Measurements from ENCODE around the gene SHROOM3.
"Not testable (repeated sequence)": the region's sequence is repeated elsewhere in the genome, so short reads cannot be mapped to it uniquely, and the experiment has no call there.

Gene SHROOM3

GRCh38 chr4:76407440-76408119 lies 27.4 kb upstream of the SHROOM3 start:
- ChIA-PET POLR2A (no interaction called here), CTCF (no interaction called here)
- no peaks in the 10 kb centered on the region for H3K9me3 ChIP-seq (ENCODE audit: control extremely low read depth in 1 of 5, control insufficient read depth in 4 of 5, insufficient read depth in 2 of 5, low read depth in 1 of 5, low read length in 4 of 5)
- no peaks in the 10 kb centered on the region for H3K27me3 ChIP-seq (replicated peaks in 2 of 5; ENCODE audit: control insufficient read depth in 4 of 5, insufficient read depth in 5 of 5, low read length in 4 of 5)
- peak; percentile 43 to 85 (median 70) for DNase-seq
- WGBS (ENCODE audit: insufficient coverage), result no CpG with 5 or more reads among the region's 5 CpGs
- H3K4me1 ChIP-seq (ENCODE audit: control extremely low read depth in 1 of 4, control insufficient read depth in 4 of 4, insufficient read depth in 4 of 4, low read length in 3 of 4), result peaks cover 0 to 6% (median 2%) of the 10 kb centered on the region in 4 experiments
- no peaks in the 10 kb centered on the region for H3K36me3 ChIP-seq (ENCODE audit: control insufficient read depth in 4 of 4, insufficient read depth in 4 of 4, low read length in 3 of 4)
- H3K27ac ChIP-seq (ENCODE audit: insufficient read depth in 1 of 2, low read depth in 1 of 2, low read length in 2 of 2, poor library complexity in 1 of 2, severe bottlenecking in 2 of 2), result no peak overlapping the region
- H3K4me3 ChIP-seq (ENCODE audit: control insufficient read depth in 1 of 7, extremely low read depth in 1 of 7, insufficient read depth in 4 of 7, low read depth in 2 of 7, low read length in 6 of 7), result no peak overlapping the region

- ChIA-PET POLR2A (no interaction called here), CTCF (interaction anchor here (1.4 kb wide), 1 partner anchor 19 kb away, joined by 7 read pairs; no protein-coding TSS in a partner anchor)
- WGBS (ENCODE audit: insufficient coverage), result 100% methylated on average over 2 of the region's 3 CpGs
- Histone ChIP-seq H3K4me3 (ENCODE audit: control insufficient read depth in 1 of 7, extremely low read depth in 1 of 7, insufficient read depth in 4 of 7, low read depth in 2 of 7, low read length in 6 of 7) (no peak overlapping the region), H3K27ac (ENCODE audit: insufficient read depth in 1 of 2, low read depth in 1 of 2, low read length in 2 of 2, poor library complexity in 1 of 2, severe bottlenecking in 2 of 2) (no peak overlapping the region), H3K9me3 (ENCODE audit: control extremely low read depth in 1 of 5, control insufficient read depth in 4 of 5, insufficient read depth in 2 of 5, low read depth in 1 of 5, low read length in 4 of 5) (no peaks in the 10 kb centered on the region), H3K36me3 (ENCODE audit: control insufficient read depth in 4 of 4, insufficient read depth in 4 of 4, low read length in 3 of 4) (no peaks in the 10 kb centered on the region), H3K4me1 (ENCODE audit: control extremely low read depth in 1 of 4, control insufficient read depth in 4 of 4, insufficient read depth in 4 of 4, low read length in 3 of 4) (peaks cover 0 to 6% (median 2%) of the 10 kb centered on the region in 4 experiments), H3K27me3 (replicated peaks in 2 of 5; ENCODE audit: control insufficient read depth in 4 of 5, insufficient read depth in 5 of 5, low read length in 4 of 5) (no peaks in the 10 kb centered on the region)
- no peak for DNase-seq
Measured at GRCh38 chr4:76410636-76411035, 24.4 kb upstream of the SHROOM3 start.

GRCh38 chr4:76420188-76420761 lies 14.8 kb upstream of the SHROOM3 start:
- CTCF ChIA-PET, result interaction anchor here (1.2 kb wide), 2 partner anchors 12 to 44 kb away, joined by 3 to 5 read pairs; no protein-coding TSS in a partner anchor
- H3K27me3 ChIP-seq (replicated peaks in 2 of 5; ENCODE audit: control insufficient read depth in 4 of 5, insufficient read depth in 5 of 5, low read length in 4 of 5), result peaks cover 0 to 28% (median 11%) of the 10 kb centered on the region in 5 experiments
- DNase-seq, result peak in 1 of 3 donors; percentile 9
- POLR2A ChIA-PET, result interaction anchor here (0.7 kb wide), 1 partner anchor 79 kb away, joined by 3 read pairs; no protein-coding TSS in a partner anchor
- H3K4me1 ChIP-seq (ENCODE audit: control extremely low read depth in 1 of 4, control insufficient read depth in 4 of 4, insufficient read depth in 4 of 4, low read length in 3 of 4), result peaks cover 0 to 11% (median 8%) of the 10 kb centered on the region in 4 experiments
- no peaks in the 10 kb centered on the region for H3K9me3 ChIP-seq (ENCODE audit: control extremely low read depth in 1 of 5, control insufficient read depth in 4 of 5, insufficient read depth in 2 of 5, low read depth in 1 of 5, low read length in 4 of 5)
- H3K36me3 ChIP-seq (ENCODE audit: control insufficient read depth in 4 of 4, insufficient read depth in 4 of 4, low read length in 3 of 4), result no peaks in the 10 kb centered on the region
- 80% methylated on average over 13 of the region's 18 CpGs for WGBS (ENCODE audit: insufficient coverage)
- H3K27ac ChIP-seq (ENCODE audit: insufficient read depth in 1 of 2, low read depth in 1 of 2, low read length in 2 of 2, poor library complexity in 1 of 2, severe bottlenecking in 2 of 2), result no peak overlapping the region
- peak overlapping the region in 3 of 7 experiments; percentile 57 to 69 (median 58) for H3K4me3 ChIP-seq (ENCODE audit: control insufficient read depth in 1 of 7, extremely low read depth in 1 of 7, insufficient read depth in 4 of 7, low read depth in 2 of 7, low read length in 6 of 7)

- ChIA-PET POLR2A (interaction anchor here (0.7 kb wide), 1 partner anchor 78 kb away, joined by 3 read pairs; no protein-coding TSS in a partner anchor), CTCF (interaction anchor here (1.0 to 1.3 kb wide), 3 partner anchors 9 to 44 kb away, joined by 3 to 5 read pairs (median 5); no protein-coding TSS in a partner anchor)
- Histone ChIP-seq H3K27ac (ENCODE audit: insufficient read depth in 1 of 2, low read depth in 1 of 2, low read length in 2 of 2, poor library complexity in 1 of 2, severe bottlenecking in 2 of 2) (no peak within 1 kb of the TSS), H3K36me3 (ENCODE audit: control insufficient read depth in 4 of 4, insufficient read depth in 4 of 4, low read length in 3 of 4) (no peaks in the 10 kb centered on the region), H3K27me3 (replicated peaks in 2 of 5; ENCODE audit: control insufficient read depth in 4 of 5, insufficient read depth in 5 of 5, low read length in 4 of 5) (peaks cover 0 to 28% (median 11%) of the 10 kb centered on the region in 5 experiments), H3K4me3 (ENCODE audit: control insufficient read depth in 1 of 7, extremely low read depth in 1 of 7, insufficient read depth in 4 of 7, low read depth in 2 of 7, low read length in 6 of 7) (peak within 1 kb of the TSS; percentile 16 to 69 (median 57)), H3K9me3 (ENCODE audit: control extremely low read depth in 1 of 5, control insufficient read depth in 4 of 5, insufficient read depth in 2 of 5, low read depth in 1 of 5, low read length in 4 of 5) (no peaks in the 10 kb centered on the region), H3K4me1 (ENCODE audit: control extremely low read depth in 1 of 4, control insufficient read depth in 4 of 4, insufficient read depth in 4 of 4, low read length in 3 of 4) (peaks cover 0 to 11% (median 8%) of the 10 kb centered on the region in 4 experiments)
- DNase-seq, result peak in 2 of 3 donors; percentile 49 to 62
- 5% methylated on average over 58 of the region's 79 CpGs for WGBS (ENCODE audit: insufficient coverage)
Measured at GRCh38 chr4:76420762-76421581, 14.1 kb upstream of the SHROOM3 start, which contains the start of gene CCDC158. TSS of gene CCDC158 (minus strand) at chr4:76421141. CDS start at chr4:76403207, 17,934 bp downstream.

- H3K4me3 ChIP-seq (ENCODE audit: control insufficient read depth in 1 of 7, extremely low read depth in 1 of 7, insufficient read depth in 4 of 7, low read depth in 2 of 7, low read length in 6 of 7); POLR2A ChIA-PET; H3K9me3 ChIP-seq (ENCODE audit: control extremely low read depth in 1 of 5, control insufficient read depth in 4 of 5, insufficient read depth in 2 of 5, low read depth in 1 of 5, low read length in 4 of 5); DNase-seq; H3K27ac ChIP-seq (ENCODE audit: insufficient read depth in 1 of 2, low read depth in 1 of 2, low read length in 2 of 2, poor library complexity in 1 of 2, severe bottlenecking in 2 of 2); H3K36me3 ChIP-seq (ENCODE audit: control insufficient read depth in 4 of 4, insufficient read depth in 4 of 4, low read length in 3 of 4); CTCF ChIA-PET: not testable (repeated sequence)
- 99% methylated on average over 16 of the region's 27 CpGs for WGBS (ENCODE audit: insufficient coverage)
- Histone ChIP-seq H3K4me1 (ENCODE audit: control extremely low read depth in 1 of 4, control insufficient read depth in 4 of 4, insufficient read depth in 4 of 4, low read length in 3 of 4) (peaks cover 0 to 11% (median 8%) of the 10 kb centered on the region in 4 experiments), H3K27me3 (replicated peaks in 2 of 5; ENCODE audit: control insufficient read depth in 4 of 5, insufficient read depth in 5 of 5, low read length in 4 of 5) (peaks cover 0 to 28% (median 11%) of the 10 kb centered on the region in 5 experiments)
Measured at GRCh38 chr4:76423159-76423558, 11.9 kb upstream of the SHROOM3 start.

DNA sequence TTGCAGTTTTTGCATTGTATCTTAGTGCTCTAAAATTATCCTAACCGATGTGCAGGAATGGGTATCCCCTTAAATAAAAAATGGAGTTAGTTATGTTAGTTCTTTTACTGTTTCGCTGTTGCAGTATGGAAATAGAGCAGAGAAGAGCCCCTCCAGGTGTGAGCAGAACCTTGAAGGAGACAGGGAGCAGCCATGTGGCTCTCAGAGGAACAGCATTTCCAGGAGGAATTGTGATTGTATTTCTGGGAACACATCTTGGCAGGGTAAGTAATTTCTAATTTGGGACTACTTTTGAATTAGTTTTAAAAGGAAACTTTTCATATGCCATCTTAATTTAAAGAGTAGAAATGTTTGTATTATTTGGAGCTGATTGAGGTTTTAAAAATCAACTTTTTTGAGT lies 8.8 kb upstream of the SHROOM3 start:
- ChIA-PET CTCF (no interaction called here), POLR2A (interaction anchor here (0.6 kb wide), 1 partner anchor 44 kb away, joined by 3 read pairs; no protein-coding TSS in a partner anchor)
- Histone ChIP-seq H3K36me3 (ENCODE audit: control insufficient read depth in 4 of 4, insufficient read depth in 4 of 4, low read length in 3 of 4) (no peaks in the 10 kb centered on the region), H3K4me3 (ENCODE audit: control insufficient read depth in 1 of 7, extremely low read depth in 1 of 7, insufficient read depth in 4 of 7, low read depth in 2 of 7, low read length in 6 of 7) (no peak overlapping the region), H3K27me3 (replicated peaks in 2 of 5; ENCODE audit: control insufficient read depth in 4 of 5, insufficient read depth in 5 of 5, low read length in 4 of 5) (peaks cover 0 to 11% (median 1%) of the 10 kb centered on the region in 5 experiments), H3K27ac (ENCODE audit: insufficient read depth in 1 of 2, low read depth in 1 of 2, low read length in 2 of 2, poor library complexity in 1 of 2, severe bottlenecking in 2 of 2) (no peak overlapping the region), H3K9me3 (ENCODE audit: control extremely low read depth in 1 of 5, control insufficient read depth in 4 of 5, insufficient read depth in 2 of 5, low read depth in 1 of 5, low read length in 4 of 5) (no peaks in the 10 kb centered on the region), H3K4me1 (ENCODE audit: control extremely low read depth in 1 of 4, control insufficient read depth in 4 of 4, insufficient read depth in 4 of 4, low read length in 3 of 4) (peaks cover 0 to 2% (median 2%) of the 10 kb centered on the region in 4 experiments)
- DNase-seq, result no peak
- no CpG with 5 or more reads among the region's 2 CpGs for WGBS (ENCODE audit: insufficient coverage)
